ENCODE results near the gene SLC9A9.
"Not testable (repeated sequence)": the region's sequence is repeated elsewhere in the genome, so short reads cannot be mapped to it uniquely, and the experiment has no call there.

The SLC9A9 gene

GRCh38 chr3:143755978-143756377, 92.3 kb downstream of the SLC9A9 start:
- no peak for DNase-seq (ENCODE audit: low read depth)

GRCh38 chr3:143754090-143754489, 94.2 kb downstream of the SLC9A9 start:
- no peak for DNase-seq (ENCODE audit: low read depth)

GRCh38 chr3:143753456-143753855, 94.8 kb downstream of the SLC9A9 start:
- no peak for DNase-seq (ENCODE audit: low read depth)

- DNase-seq (ENCODE audit: low read depth) = no peak
These were observed 95.3 kb downstream of the SLC9A9 start for GRCh38 chr3:143753006-143753405.

GRCh38 chr3:143751643-143752178, 96.6 kb downstream of the SLC9A9 start:
- no peak for DNase-seq (ENCODE audit: low read depth)

- DNase-seq (ENCODE audit: low read depth) = no peak
These were observed 97.4 kb downstream of the SLC9A9 start for GRCh38 chr3:143750841-143751240.

- DNase-seq (ENCODE audit: low read depth) = no peak
These were observed 98.3 kb downstream of the SLC9A9 start for GRCh38 chr3:143749926-143750325.

GRCh38 chr3:143737065-143737464, 111.2 kb downstream of the SLC9A9 start:
- DNase-seq (ENCODE audit: low read depth) = no peak

- DNase-seq (ENCODE audit: low read depth) = no peak
These were observed 111.9 kb downstream of the SLC9A9 start for GRCh38 chr3:143736205-143736997.

- no peak for DNase-seq (ENCODE audit: low read depth)
These were observed 116.5 kb downstream of the SLC9A9 start for GRCh38 chr3:143731776-143732175.

GRCh38 chr3:143731320-143731719, 116.9 kb downstream of the SLC9A9 start:
- DNase-seq (ENCODE audit: low read depth) = no peak

GRCh38 chr3:143727391-143727790, 120.9 kb downstream of the SLC9A9 start:
- DNase-seq (ENCODE audit: low read depth) = no peak

GRCh38 chr3:143726727-143727126, 121.5 kb downstream of the SLC9A9 start:
- no peak for DNase-seq (ENCODE audit: low read depth)

- no peak for DNase-seq (ENCODE audit: low read depth)
These were observed 127.9 kb downstream of the SLC9A9 start for GRCh38 chr3:143720381-143720780.

GRCh38 chr3:143718463-143718862, 129.8 kb downstream of the SLC9A9 start:
- DNase-seq (ENCODE audit: low read depth) = no peak

GRCh38 chr3:143716731-143717130, 131.5 kb downstream of the SLC9A9 start:
- DNase-seq (ENCODE audit: low read depth) = no peak

- no peak for DNase-seq (ENCODE audit: low read depth)
These were observed 135.7 kb downstream of the SLC9A9 start for GRCh38 chr3:143712522-143712921.

GRCh38 chr3:143707848-143708247, 140.4 kb downstream of the SLC9A9 start:
- no peak for DNase-seq (ENCODE audit: low read depth)

GRCh38 chr3:143700431-143700975, 147.8 kb downstream of the SLC9A9 start:
- no peak for DNase-seq (ENCODE audit: low read depth)

GRCh38 chr3:143699424-143699823, 148.8 kb downstream of the SLC9A9 start:
- DNase-seq (ENCODE audit: low read depth) = no peak

GRCh38 chr3:143698682-143699303, 149.5 kb downstream of the SLC9A9 start:
- no peak for DNase-seq (ENCODE audit: low read depth)

- DNase-seq (ENCODE audit: low read depth) = no peak
These were observed 150.3 kb downstream of the SLC9A9 start for GRCh38 chr3:143697975-143698374.

GRCh38 chr3:143695333-143695732, 152.9 kb downstream of the SLC9A9 start:
- not testable (repeated sequence) for DNase-seq (ENCODE audit: low read depth)
